ENCODE data around the gene JADE3.

DNA sequence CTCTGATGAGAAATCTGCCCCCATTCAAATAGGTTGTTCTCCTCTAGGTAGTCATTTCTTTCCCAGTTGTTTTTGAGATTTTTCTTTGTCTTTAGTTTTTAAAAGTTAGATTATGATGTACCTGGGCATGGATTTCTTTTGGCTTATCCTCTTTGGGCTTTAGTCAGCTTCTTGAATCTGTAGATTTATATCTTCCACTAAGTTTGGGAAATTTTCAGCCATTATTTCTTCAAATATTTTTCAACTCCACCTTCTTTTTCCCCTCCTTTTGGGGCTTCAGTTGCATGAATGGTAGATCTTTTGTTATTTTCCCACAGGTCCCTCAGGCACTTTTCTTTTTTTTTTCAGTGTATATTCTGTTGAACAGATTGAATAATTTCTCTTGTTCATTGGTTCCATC, 77.3 kb downstream of the JADE3 start:
- no peak for TF ChIP-seq REST (IDR thresholded peaks at IDR 0.05; ENCODE audit: insufficient replicate concordance, low read depth)
- TF ChIP-seq POLR2AphosphoS5 (IDR thresholded peaks at IDR 0.05; ENCODE audit: low read depth), result no peak
